HCT116 (cell line): ENCODE results near the gene SESN1.

Source experiments
- ATF3 ChIP-seq: IDR thresholded peaks from 2 replicates; pipeline ENCODE4 v1.6.1; 2012
- CBX3 ChIP-seq: IDR thresholded peaks from 2 replicates; pipeline ENCODE4 v1.6.1; 2012; ENCODE audit warnings: low read depth
- CEBPB ChIP-seq: IDR thresholded peaks from 2 replicates; pipeline ENCODE4 v1.6.1; 2012; ENCODE audit warnings: low read depth
- CTCF ChIP-seq, 3 experiments: fragments of 200-600 bp in 1 of 3; sonication (generic) in 1 of 3; IDR thresholded peaks in 2 of 3; conservative IDR thresholded peaks in 1 of 3; 2 replicates each; pipeline ENCODE4 v1.5.1; 2012 to 2017; ENCODE audit warnings: low read depth in 2 of 3, low read length in 2 of 3, antibody characterized with exemption in 1 of 3, borderline replicate concordance in 1 of 3, control low read depth in 1 of 3, mild to moderate bottlenecking in 1 of 3, mixed read lengths in 1 of 3, mixed run types in 1 of 3, moderate library complexity in 1 of 3; ENCODE audit not compliant: insufficient read depth in 1 of 3
- ELF1 ChIP-seq: IDR thresholded peaks from 2 replicates; pipeline ENCODE4 v1.6.1; 2012; ENCODE audit warnings: low read depth, borderline replicate concordance
- EZH2 ChIP-seq: fragments of 200-600 bp; sonication (generic); IDR thresholded peaks from 2 replicates; pipeline ENCODE4 v1.6.1; 2017; ENCODE audit warnings: antibody characterized with exemption, mixed run types
- EZH2phosphoT487 ChIP-seq: fragments of 200-600 bp; IDR thresholded peaks from 2 replicates; pipeline ENCODE4 v1.6.1; 2018; ENCODE audit warnings: antibody characterized with exemption, borderline replicate concordance
- POLR2A ChIP-seq: IDR thresholded peaks from 2 replicates; pipeline ENCODE4 v1.7.0; 2011; ENCODE audit warnings: borderline replicate concordance; ENCODE audit not compliant: insufficient read depth, insufficient read length; ENCODE audit errors: extremely low read depth
- POLR2AphosphoS5 ChIP-seq: IDR thresholded peaks from 2 replicates; pipeline ENCODE4 v1.6.1; 2011; ENCODE audit warnings: mild to moderate bottlenecking, low read depth, low read length, moderate library complexity
- RAD21 ChIP-seq: IDR thresholded peaks from 2 replicates; pipeline ENCODE4 v1.6.1; 2012; ENCODE audit warnings: low read depth, mild to moderate bottlenecking
- REST ChIP-seq: IDR thresholded peaks from 2 replicates; pipeline ENCODE4 v1.6.1; 2012; ENCODE audit warnings: low read depth
- SP1 ChIP-seq: IDR thresholded peaks from 2 replicates; pipeline ENCODE4 v1.6.1; 2012; ENCODE audit warnings: low read depth
- YY1 ChIP-seq: IDR thresholded peaks from 2 replicates; pipeline ENCODE4 v1.6.1; 2011; ENCODE audit warnings: low read length, low read depth, moderate library complexity, mild to moderate bottlenecking; ENCODE audit not compliant: insufficient replicate concordance; ENCODE audit errors: extremely low read depth
- ZNF274 ChIP-seq: fragments of 200-500 bp; sonication (Bioruptor generic); IDR thresholded peaks from 2 replicates; pipeline ENCODE4 v1.6.1; 2014; ENCODE audit warnings: mild to moderate bottlenecking, low read depth, low read length, inconsistent platforms

GRCh38 chr6:109073344-109074132, 21.1 kb downstream of the SESN1 start:
- peak; percentile 54 to 76 (median 71) for TF ChIP-seq CTCF (IDR thresholded peaks at IDR 0.05 in 2 of 3, conservative IDR thresholded peaks at IDR 0.05 in 1 of 3; ENCODE audit: borderline replicate concordance in 1 of 3, insufficient read depth in 1 of 3, low read depth in 2 of 3, low read length in 2 of 3)
- TF ChIP-seq EZH2: no peak
- no peak for TF ChIP-seq SP1
- TF ChIP-seq POLR2A: no peak
- no peak for TF ChIP-seq POLR2AphosphoS5
- TF ChIP-seq EZH2phosphoT487: no peak
- TF ChIP-seq CEBPB: no peak
- peak; percentile 85 for TF ChIP-seq RAD21
- TF ChIP-seq REST: no peak
- no peak for TF ChIP-seq CBX3
- no peak for TF ChIP-seq ELF1
- no peak for TF ChIP-seq ATF3
- no peak for TF ChIP-seq YY1
- TF ChIP-seq ZNF274: no peak
